GM19455 (cell line): ENCODE results near the gene COL19A1.
"Not testable (repeated sequence)": the region's sequence is repeated elsewhere in the genome, so short reads cannot be mapped to it uniquely, and the experiment has no call there.

Source experiments
- ATAC-seq: cut with Tn5 transposase; IDR thresholded peaks from one replicate; pipeline ENCODE4 v1.9.1; 2021; ENCODE audit not compliant: unreplicated experiment

COL19A1 gene

DNA sequence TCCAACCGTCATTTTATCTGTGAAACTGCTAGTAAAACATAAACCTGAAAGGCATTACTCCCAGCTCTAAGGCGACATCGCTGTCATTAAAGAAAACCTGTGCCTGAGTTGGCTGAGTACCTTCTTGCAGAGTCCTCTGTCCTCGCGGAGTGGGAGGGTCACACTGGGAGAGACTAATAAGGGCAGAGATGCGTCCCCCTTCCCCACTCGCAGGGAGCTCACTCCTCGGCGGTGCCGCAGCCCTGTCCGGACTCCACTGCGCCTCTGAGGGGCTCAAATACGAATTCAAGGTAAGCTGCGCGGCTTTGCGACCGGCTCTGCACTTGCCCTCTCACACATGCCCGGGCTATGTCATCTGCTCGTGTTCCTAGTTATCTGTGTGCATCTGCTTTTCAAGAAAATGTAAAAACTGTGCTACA, at the start of gene COL19A1:
TSS of gene COL19A1 (plus strand) at position 206 of the 419 bp plus-strand sequence. CDS start 13,012 bp downstream, outside the sequence.
- peak; percentile 65 for ATAC-seq

DNA sequence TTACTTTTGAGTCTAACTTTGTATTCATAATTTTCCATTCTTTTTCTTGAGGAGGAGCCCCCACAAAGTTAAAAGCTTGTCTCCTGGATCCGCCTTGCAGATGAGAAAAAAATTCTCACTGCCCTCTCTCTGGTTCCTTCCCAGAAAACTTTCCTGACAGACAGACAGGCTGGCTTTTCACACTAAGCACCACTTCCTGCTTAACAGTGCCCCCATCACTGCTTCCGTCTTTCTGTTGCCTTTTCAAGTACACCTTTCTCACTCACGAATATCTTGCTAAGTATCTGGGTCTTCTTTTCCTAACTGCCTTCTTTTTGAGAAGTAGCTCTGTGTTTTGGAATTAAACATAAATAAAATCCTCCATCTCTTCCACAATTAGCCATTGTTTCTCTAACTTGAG, 49.8 kb upstream of the COL19A1 start:
- no peak for ATAC-seq

DNA sequence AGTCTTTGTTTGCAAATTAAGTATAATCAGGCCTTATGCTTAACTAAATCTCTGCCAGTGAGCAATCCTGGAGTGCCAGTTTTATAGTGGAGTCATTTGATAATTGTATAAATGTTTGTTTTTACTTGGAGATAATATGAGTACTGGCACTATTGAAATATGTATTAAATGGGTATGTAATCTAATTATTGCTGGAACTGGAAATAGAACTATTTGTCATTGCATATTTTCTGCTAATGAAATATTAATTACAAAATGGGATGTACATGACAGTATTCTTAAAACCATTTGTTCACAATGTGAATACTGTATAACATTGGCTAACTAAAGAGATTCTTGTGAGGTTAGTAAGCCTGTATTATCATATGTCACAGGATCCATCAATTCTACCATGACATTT, 49.0 kb upstream of the COL19A1 start:
- ATAC-seq = no peak

DNA sequence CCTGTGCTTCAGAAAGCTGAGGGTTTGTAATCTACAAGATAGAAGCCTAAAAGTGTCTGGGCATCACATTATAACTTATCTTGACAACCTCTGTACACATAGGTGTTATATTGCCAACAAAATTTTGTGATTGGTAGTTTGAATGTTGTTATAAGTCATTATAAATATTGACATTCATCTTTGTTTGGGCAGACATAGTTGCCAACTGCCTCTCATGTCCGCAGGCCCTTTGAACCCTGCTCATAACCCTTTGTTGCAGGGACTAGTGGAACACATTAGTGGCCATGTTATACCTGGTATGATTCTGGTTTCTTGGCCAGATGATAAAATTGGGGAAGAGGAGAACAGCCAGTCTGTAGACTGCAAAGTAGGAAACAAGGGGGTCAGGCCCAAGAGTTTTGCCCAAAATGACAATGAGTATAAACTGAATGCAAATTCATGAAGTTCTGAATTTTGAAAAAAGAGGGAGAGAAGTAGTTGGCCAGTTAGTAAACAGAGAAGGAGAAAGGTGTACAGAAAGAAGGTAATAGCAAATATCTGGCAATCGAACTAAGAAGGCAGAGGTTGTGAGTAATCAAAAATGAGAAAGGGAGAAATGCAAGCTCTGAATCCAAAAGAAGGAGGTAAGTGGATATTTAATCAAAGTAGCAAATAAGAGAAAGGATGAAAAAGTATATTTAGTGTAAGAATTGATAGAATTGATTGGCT, 48.0 kb upstream of the COL19A1 start:
- no peak for ATAC-seq

DNA sequence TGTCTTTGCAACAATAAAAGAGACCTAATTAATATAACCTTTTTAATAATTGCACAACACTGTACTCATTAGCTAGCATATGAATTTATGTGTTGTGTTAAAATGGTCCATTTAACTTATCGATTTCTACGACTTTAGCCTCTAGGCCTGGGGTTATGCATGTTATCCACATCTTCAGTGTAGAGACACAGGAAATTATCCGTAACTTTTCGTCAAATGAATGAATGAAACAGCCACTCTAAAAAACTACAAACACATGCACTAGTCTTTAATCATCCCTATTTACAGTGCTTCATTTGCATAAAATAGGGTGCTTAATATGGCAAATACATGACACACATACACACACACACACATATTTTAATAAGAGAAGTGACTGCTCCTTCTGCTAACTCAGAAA, 47.2 kb upstream of the COL19A1 start:
- ATAC-seq = no peak

DNA sequence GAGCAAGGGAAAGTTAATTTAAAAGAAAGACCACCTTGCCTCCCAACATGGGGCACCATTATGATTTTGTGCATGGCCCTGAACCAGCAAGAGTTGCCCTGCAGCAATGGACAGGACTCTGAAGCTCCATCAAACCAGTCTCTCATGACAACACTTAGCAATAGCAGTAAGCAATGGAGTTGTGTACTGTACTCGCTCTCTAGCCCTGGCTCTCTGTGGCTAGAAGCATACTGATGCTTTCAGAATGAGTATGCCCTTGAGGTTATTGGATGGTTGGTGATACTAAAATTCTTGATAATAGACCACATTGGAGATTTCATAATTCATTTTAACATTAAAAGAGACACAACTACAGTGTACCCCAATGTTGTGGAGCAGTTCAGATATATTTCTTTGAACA, 46.3 kb upstream of the COL19A1 start:
- no peak for ATAC-seq

DNA sequence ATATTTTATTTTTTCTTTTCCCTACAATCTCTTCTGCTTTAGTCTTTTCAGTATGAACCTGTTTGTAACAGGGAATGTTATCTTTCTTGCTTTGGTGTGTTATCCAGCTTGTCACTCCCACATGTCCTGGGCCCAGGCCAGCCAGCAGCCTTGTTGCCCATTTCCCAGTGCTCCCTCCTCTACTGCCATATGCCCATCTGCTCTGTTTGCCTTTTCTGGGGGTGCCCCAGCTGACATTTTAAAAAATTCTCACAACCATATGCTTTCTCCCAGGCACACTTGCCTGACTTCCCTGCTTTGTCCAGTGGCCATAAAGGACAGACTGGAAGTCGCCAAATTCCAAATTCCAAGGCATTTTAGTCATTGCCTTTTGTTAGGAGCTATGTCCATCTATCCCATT, 45.9 kb upstream of the COL19A1 start:
- ATAC-seq = no peak

DNA sequence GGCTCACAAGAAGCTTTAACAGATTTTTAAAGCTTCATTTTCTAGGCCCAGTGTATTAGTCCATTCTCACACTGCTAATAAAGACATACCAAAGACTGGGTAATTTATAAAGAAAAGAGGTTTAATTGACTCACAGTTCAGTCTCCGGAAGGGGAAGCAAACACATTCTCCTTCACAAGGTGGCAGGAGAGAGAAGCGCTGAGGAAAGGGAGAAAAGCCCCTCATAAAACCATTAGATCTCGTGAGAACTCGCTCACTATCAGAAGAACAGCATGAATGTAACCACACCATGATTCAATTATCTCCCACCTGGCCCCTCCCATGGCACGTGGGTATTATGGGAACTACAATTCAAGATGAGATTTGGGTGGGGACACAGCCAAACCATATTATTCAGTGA, 42.0 kb upstream of the COL19A1 start:
- ATAC-seq = not testable (repeated sequence)

DNA sequence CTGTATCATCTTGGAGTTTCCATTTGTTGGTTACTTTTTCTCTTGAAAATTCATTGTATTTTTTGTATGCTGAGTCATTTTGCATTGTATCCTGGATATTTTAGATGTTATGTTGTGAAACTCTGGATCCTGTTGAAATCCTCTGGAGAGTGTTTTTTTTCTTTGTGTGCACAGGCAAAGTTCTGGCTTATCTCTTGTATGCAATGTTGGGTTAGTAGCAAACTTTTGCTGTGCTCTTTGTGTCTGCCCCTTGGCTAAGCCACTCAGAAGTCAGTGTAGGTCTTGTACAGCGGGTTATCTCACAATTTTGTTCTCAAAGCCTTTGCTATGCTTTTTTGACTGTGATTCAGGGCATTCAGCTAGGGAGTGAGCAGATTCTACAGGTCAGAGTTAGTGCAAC, 40.5 kb upstream of the COL19A1 start:
- no peak for ATAC-seq

DNA sequence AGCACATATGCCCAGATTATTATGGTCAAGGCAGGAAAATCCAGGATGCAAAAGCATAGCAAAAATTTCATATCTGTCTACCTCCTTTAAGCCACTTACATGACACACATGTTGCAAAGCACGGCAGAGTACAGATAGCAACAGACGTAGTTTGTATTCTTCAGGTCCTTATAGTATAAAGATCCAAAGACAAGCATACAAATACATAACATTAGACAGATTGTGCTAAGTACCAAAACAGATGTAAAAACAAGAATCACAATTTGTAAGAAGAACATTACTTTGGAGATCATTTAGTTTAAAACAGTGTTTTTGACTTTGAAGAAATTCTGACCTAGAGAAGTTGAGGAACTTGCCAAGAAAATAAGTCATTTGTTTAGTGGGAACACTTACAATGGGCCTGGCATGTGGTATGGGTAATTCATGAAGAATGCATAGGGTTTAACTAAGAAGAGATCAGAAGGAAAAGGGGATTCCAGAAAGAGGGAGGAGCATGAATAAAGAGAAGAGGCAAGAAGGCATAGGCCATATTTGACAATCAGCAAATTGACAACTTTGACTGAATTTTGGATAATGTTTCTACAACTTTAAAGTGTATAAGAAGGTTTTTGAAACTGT, 39.0 kb upstream of the COL19A1 start:
- no peak for ATAC-seq

DNA sequence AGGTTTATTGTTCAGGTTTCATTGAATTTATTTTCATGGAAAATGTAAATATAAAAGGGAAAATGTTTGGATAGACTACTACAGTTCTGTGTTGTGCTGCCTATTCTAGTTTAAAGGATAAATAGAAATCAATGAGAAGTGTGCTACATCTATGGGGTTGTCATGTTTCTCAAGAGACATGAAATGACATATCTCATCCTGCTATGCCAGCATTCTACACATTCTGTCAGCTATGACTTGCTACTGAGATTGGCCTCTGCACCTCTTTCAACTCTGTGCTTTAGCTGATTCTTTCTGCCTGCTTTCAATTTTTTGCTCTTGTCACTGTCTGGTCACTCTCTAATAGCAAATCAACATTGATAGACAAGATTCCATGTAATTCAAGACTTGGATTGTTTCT, 33.8 kb upstream of the COL19A1 start:
- no peak for ATAC-seq

DNA sequence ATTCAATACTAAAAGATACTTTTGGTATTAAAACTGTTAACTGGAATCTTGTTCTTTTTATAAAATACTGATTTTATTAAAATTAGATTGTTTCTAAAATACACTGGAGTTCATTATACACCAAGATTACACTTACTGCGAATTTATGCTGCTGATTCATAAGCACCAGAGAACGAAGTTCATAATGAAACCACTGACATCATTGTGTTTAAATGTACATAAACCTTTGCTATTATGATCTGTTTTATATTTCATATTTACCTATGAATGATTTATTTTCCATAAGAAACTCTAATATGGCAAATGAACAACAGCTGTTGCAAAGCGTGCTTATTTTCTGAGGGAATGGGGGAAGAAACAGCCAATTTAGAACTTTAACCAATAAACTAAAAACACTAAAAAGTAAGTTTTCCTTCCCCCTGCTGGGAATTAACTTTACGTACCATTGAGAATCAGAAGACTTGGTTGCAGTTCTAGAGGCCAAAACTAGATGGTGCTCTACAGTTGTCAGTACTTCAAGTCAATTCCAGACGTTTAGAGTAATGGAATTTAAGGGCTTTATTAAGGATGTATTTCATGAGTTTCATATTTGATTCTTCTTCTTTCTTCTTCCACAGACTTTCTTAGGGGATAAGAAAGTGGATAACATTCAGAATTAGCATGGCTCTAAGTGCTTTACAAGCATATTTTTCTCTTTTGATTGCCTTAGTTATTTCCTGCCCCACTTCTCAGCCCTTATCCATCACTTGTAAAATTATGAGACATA, 30.8 kb upstream of the COL19A1 start:
- ATAC-seq = peak; percentile 78

DNA sequence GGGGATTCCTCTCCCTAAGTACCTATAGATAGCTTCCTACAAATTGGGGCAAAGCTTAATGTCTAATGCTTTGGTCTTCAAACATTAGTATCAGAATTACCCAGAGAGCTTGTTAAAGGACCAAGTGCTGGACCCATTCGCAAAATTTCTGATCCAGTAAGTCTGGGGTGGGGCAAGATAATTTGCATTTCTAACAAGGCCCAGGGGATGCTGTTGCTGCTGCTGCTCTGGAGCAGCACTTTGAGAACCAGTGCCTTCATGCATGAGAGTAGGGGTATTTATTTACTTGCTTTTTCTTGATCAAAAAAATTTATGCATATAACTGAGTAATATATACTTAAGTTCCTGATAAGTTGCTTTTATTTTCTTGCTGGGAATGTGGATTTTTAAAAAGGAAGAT, 24.5 kb upstream of the COL19A1 start:
- no peak for ATAC-seq

DNA sequence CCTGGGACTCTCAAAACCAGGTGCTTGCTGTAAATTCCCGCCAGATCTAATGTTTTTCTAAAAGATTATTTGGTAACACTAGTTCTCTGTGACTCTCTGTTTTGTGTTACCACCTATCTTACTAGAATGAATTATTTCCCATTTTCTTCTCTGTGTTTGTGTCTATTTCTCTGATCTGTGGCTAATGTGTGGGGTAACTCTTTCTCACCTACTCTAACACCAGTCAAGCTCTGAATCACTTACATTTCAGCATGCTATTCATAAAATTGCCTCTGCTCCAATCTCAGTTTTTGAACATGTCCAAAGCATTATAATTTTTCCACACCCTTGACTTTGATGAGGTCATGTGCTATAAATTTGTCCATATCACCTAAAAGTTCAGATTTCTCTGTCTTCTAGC, 23.2 kb upstream of the COL19A1 start:
- no peak for ATAC-seq

DNA sequence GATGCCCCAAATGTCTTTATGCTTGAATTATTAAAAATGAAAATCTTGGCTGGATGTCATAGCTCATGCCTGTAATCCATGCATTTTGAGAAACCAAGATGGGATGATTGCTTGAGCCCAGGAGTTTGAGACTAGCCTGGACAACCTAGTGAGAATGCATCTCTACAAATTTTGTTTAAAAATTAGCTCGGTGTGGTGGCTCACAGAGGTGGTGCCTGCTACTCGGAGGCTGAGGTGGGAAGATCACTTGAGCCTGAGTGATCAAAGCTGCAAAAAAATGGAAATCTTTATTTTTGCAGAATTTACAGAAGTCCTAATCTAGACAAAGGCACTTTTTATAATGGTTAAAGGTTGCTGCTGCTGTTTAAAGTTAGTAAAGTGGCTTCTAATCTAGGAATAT, 20.0 kb upstream of the COL19A1 start:
- ATAC-seq = no peak

DNA sequence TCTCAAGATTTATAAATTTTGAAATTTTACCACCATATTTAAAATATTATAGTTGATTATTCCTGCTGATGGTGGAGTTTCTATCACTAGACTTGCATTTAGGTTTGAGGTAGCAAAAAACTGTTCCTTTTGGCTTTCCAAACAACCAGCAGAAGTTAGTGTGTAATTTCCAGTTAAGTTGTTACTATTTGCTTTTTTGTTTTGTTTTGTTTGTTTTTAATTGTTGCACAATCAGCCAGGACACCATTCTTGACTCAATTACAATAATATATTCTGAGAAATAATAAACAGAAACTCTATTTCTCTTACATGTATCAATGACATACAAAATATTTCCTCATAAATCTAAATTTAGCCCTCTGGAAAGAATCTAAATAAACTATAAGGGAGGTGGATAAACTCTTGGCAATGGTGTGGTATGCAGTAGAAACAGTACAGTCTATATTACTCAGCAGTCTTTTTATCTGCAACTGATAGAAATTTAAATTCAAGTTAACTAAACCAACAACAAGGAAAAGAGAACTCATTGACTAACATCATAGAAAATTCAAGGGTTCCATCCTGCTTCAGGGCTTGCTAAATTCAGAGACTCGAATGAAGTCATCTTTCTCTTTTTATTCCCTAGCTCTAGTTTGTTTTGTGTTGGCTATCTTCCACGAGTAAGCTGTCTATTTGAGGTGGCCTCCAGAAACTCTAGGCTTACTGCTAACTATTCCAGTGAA, 19.4 kb upstream of the COL19A1 start:
- ATAC-seq = no peak

DNA sequence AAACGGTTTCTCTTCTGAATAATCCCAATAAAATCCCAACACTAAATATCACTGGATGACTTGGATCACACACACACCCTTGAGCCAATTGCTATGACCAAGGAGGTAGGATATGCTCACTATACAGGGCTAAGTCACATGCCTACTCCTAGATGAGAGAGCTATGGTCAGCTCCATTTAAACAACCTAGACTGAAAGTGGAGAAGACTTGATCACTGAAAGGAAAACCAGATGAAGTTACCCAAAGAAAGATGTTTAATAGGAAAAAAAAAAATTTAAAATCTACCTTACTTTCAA, 18.9 kb upstream of the COL19A1 start:
- ATAC-seq = no peak

DNA sequence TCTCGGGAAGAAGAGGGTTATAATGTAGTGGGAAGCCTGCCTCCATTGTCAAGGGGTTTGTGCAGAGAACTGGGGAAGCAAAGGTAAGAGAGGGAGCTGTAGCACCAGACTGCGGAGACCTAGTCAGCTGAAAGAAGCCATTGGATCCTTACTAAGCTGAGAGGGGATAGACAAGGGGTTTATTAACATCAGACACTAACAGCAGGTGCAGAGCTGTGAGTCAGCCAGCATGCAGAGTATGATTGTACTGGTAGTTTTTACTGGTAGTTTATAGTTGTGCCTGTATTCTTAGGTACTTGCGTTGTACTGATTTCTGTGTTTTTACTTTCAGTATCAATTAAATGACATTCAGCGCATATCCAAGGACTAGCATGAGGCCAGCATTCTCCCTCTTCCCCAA, 17.8 kb upstream of the COL19A1 start:
- ATAC-seq = no peak

DNA sequence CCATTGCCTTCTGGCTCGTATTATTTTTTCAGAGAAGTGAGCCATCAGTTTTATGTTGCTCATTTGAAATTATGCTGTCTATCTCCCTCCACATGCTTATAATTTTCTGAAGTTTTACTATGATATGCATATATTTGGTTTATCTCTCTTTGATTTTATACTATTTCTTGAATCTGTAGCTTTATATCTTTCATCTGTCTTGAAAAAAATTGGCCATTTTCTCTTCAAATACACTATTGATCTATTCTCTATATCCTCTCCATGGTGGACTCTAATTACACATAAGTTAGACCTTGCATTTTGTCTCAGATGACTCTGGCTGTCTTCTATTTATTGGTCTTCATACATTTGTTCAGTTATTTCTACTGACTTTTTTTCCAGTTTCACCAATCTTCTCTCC, 13.7 kb upstream of the COL19A1 start:
- ATAC-seq = no peak

DNA sequence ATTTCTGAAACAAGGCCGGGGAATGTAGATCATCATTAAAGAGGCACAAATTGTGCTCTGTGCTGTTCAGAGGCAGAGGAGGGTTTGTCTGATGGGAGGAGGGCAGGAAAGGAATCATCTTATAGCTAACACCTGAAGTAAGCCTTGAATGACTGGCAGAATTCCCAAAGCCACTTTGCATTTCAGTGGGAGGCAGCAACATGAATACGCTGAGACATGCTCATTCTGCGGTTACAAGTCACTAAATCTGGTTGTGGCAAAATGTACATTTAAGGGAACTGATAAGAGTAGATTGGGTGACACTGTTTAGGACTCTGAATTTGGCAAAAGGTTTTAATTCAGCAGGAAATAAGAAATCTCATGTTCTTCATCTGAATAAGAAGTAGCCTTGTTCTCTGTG, 4.4 kb upstream of the COL19A1 start:
- no peak for ATAC-seq

DNA sequence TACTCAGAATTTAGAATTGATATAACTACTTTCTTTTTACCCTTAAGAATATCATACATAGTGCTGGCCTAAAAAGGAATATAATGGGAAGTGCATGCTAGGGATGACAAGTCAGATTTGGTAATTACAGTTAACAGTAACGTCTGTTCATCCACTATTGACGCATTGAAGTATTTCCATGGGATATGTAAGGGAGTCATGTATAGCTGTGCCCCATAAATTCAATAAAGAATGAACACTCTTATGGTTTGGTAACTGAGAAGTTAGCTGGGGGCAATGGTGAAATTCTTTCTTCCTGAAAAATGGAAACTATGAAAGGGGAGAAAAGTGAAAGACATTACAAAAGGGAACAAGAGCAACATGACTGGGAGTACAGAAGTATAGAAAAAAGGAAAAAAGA, 2.6 kb upstream of the COL19A1 start:
- ATAC-seq = no peak

DNA sequence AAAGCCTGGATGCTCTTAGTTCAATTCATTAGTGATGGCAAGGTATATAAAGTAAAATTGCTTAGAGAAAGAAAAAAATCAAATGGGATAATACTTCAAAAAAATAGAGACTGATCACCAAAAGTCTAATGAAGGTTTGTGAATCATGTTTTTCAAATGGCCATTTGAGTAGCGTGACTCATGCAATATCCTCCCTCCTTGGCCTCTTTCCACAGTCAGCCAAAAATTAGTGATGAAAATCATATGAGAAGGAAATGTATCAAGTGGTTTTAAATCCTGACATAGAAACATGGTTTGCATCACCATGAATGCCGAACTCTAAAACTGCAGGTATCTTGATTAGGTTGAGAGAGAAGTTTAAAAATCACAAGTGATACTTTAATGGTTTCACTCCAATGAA, 1.2 kb upstream of the COL19A1 start:
- ATAC-seq = no peak
